ENCODE data around the gene PPARG. TPM values are rescaled to one million over a fixed set of nuclear protein-coding genes. Genes with fewer than 3 reads are reported as not detected.

PPARG gene
- total and polyA plus RNA-seq, 2 experiments from 2014 or later: 0.15 to 0.42 TPM

- TF ChIP-seq REST (IDR thresholded peaks at IDR 0.05; ENCODE audit: unreplicated experiment): no peak
Observed at GRCh38 chr3:12318758-12319621, 30.1 kb downstream of the PPARG start (continued).

GRCh38 chr3:12321015-12321414 is 32.1 kb downstream of the PPARG start:
- no peaks in the 10 kb centered on the region for H3K4me1 ChIP-seq (ENCODE audit: insufficient read depth)
- no peak for ATAC-seq

GRCh38 chr3:12323237-12323636 is 34.4 kb downstream of the PPARG start:
- no peaks in the 10 kb centered on the region for H3K36me3 Mint-ChIP-seq (ENCODE audit: low read depth)
- no peak overlapping the region for H2AFZ ChIP-seq
- no peaks in the 10 kb centered on the region for H3K27me3 ChIP-seq (ENCODE audit: insufficient read depth)
- H3K27ac ChIP-seq (ENCODE audit: low read depth): no peak overlapping the region
- H3K4me1 Mint-ChIP-seq: peaks cover 8% of the 10 kb centered on the region
- no peaks in the 10 kb centered on the region for H3K9me2 ChIP-seq (ENCODE audit: insufficient read depth)
- no peaks in the 10 kb centered on the region for H3K9me3 Mint-ChIP-seq
- no peak overlapping the region for H3K4me3 ChIP-seq
- H3K27me3 Mint-ChIP-seq (ENCODE audit: insufficient read depth, low read depth, poor library complexity): peaks cover 2% of the 10 kb centered on the region
- peaks cover 13% of the 10 kb centered on the region; the same call in 1 of the 2 replicates for H3K4me1 ChIP-seq (ENCODE audit: insufficient read depth)
- no peak overlapping the region for H3K27ac Mint-ChIP-seq
- H3K4me2 ChIP-seq: no peak overlapping the region
- no peak overlapping the region for H3K4me3 Mint-ChIP-seq
- DNase-seq (ENCODE audit: low spot score) (no peak), ATAC-seq (no peak)
- no peaks in the 10 kb centered on the region for H3K36me3 ChIP-seq (ENCODE audit: insufficient read depth)
- H3F3A ChIP-seq (replicated peaks; ENCODE audit: low read depth): no peaks in the 10 kb centered on the region
- H4K20me1 ChIP-seq (replicated peaks; ENCODE audit: insufficient read depth): no peaks in the 10 kb centered on the region
- TF ChIP-seq ZNF331 (CRISPR knock-in tag; IDR thresholded peaks at IDR 0.05; ENCODE audit: low read depth): no peak
- no peak for TF ChIP-seq STAT1 (IDR thresholded peaks at IDR 0.05; ENCODE audit: unreplicated experiment)
- TF ChIP-seq ZNF114 (CRISPR knock-in tag; IDR thresholded peaks at IDR 0.05): no peak
- no peak for TF ChIP-seq CREB1 (CRISPR knock-in tag; IDR thresholded peaks at IDR 0.05; ENCODE audit: low read depth)
- H3K79me2 ChIP-seq (replicated peaks; ENCODE audit: insufficient read depth): no peaks in the 10 kb centered on the region

More at GRCh38 chr3:12321015-12321414, 32.1 kb downstream of the PPARG start:
- H3K9me2 ChIP-seq (ENCODE audit: insufficient read depth): no peaks in the 10 kb centered on the region
- Mint-ChIP-seq H3K27me3 (ENCODE audit: insufficient read depth, low read depth, poor library complexity) (peaks cover 2% of the 10 kb centered on the region), H3K4me3 (no peak overlapping the region), H3K27ac (no peak overlapping the region), H3K36me3 (ENCODE audit: low read depth) (no peaks in the 10 kb centered on the region), H3K4me1 (no peaks in the 10 kb centered on the region), H3K9me3 (no peaks in the 10 kb centered on the region)
- no peaks in the 10 kb centered on the region for H3K36me3 ChIP-seq (ENCODE audit: insufficient read depth)
- no peak overlapping the region for H3K4me2 ChIP-seq
- no peak overlapping the region for H3K4me3 ChIP-seq
- no peaks in the 10 kb centered on the region for H3F3A ChIP-seq (replicated peaks; ENCODE audit: low read depth)
- no peak overlapping the region for H3K27ac ChIP-seq (ENCODE audit: low read depth)
- H2AFZ ChIP-seq: no peak overlapping the region
- DNase-seq (ENCODE audit: low spot score): no peak
- H3K79me2 ChIP-seq (replicated peaks; ENCODE audit: insufficient read depth): no peaks in the 10 kb centered on the region
- no peaks in the 10 kb centered on the region for H3K27me3 ChIP-seq (ENCODE audit: insufficient read depth)
- no peaks in the 10 kb centered on the region for H4K20me1 ChIP-seq (replicated peaks; ENCODE audit: insufficient read depth)
- no peak for TF ChIP-seq ETS1 (IDR thresholded peaks at IDR 0.05)
